SU-DHL-6 (cell line): ENCODE results near the gene COBL.

ENCODE experiments used
- H2AFZ ChIP-seq: fragments of 200-600 bp; sonication (generic); 2 replicates; pipeline ENCODE4 v1.6.1; 2014; ENCODE audit warnings: low read depth, mild to moderate bottlenecking, moderate library complexity, mixed read lengths, antibody characterized with exemption, low read length; ENCODE audit not compliant: severe bottlenecking
- H3F3A ChIP-seq: fragments of 200-600 bp; shearing (Covaris generic); 2 replicates; pipeline ENCODE4 v1.6.0; 2016; ENCODE audit warnings: antibody characterized with exemption, mild to moderate bottlenecking; ENCODE audit not compliant: insufficient read depth
- H3K27ac ChIP-seq: fragments of 200-600 bp; sonication (generic); 2 replicates; pipeline ENCODE4 v1.5.1; 2016; ENCODE audit warnings: low read depth, mild to moderate bottlenecking, low read length, moderate library complexity, mixed read lengths
- H3K27me3 ChIP-seq: fragments of 200-600 bp; sonication (generic), shearing (Covaris generic); 2 replicates; pipeline ENCODE4 v1.6.0; 2014; ENCODE audit warnings: mild to moderate bottlenecking, low read length
- H3K36me3 ChIP-seq: fragments of 200-600 bp; sonication (generic); 2 replicates; pipeline ENCODE4 v1.6.1; 2014; ENCODE audit warnings: mild to moderate bottlenecking, low read length, mixed read lengths
- H3K4me2 ChIP-seq: fragments of 300-600, 200-600 bp; shearing (Covaris generic), sonication (generic); 2 replicates; pipeline ENCODE4 v1.6.0; 2014; ENCODE audit warnings: low read length, low read depth, mild to moderate bottlenecking; ENCODE audit not compliant: poor library complexity, severe bottlenecking
- H3K4me3 ChIP-seq: fragments of 200-600 bp; sonication (generic); 2 replicates; pipeline ENCODE4 v1.5.1; 2014; ENCODE audit warnings: antibody characterized with exemption, low read length, mild to moderate bottlenecking, mixed read lengths; ENCODE audit not compliant: insufficient read depth, poor library complexity, severe bottlenecking
- H3K79me2 ChIP-seq: fragments of 200-600 bp; sonication (generic); 2 replicates; pipeline ENCODE4 v1.6.1; 2014; ENCODE audit warnings: mild to moderate bottlenecking, low read length, moderate library complexity; ENCODE audit not compliant: insufficient read depth
- H3K9ac ChIP-seq: fragments of 200-600 bp; sonication (generic); 2 replicates; pipeline ENCODE4 v1.7.0; 2014; ENCODE audit warnings: mild to moderate bottlenecking, low read length
- H3K9me2 ChIP-seq: fragments of 200-600 bp; sonication (generic); replicated peaks from 2 replicates; pipeline ENCODE4 v1.6.1; 2014; ENCODE audit warnings: low read length; ENCODE audit not compliant: insufficient read depth
- H3K9me3 ChIP-seq: fragments of 200-600 bp; sonication (generic); 2 replicates; pipeline ENCODE4 v1.6.1; 2014; ENCODE audit warnings: low read length, mixed read lengths; ENCODE audit not compliant: insufficient read depth
- H4K20me1 ChIP-seq: fragments of 200-600 bp; sonication (generic); 2 replicates; pipeline ENCODE4 v1.6.1; 2014; ENCODE audit warnings: low read depth, mild to moderate bottlenecking, antibody characterized with exemption, low read length, moderate library complexity, mixed read lengths
- CTCF ChIP-seq: fragments of 200-600 bp; sonication (generic); IDR thresholded peaks from one replicate; pipeline ENCODE4 v1.5.1; 2017; ENCODE audit warnings: antibody characterized with exemption, mild to moderate bottlenecking, low read length, moderate library complexity; ENCODE audit not compliant: insufficient read depth, poor library complexity, severe bottlenecking
- EZH2phosphoT487 ChIP-seq: fragments of 200-600 bp; sonication (generic), shearing (Covaris generic); conservative IDR thresholded peaks from 2 replicates; pipeline ENCODE4 v1.6.1; 2018; ENCODE audit warnings: mild to moderate bottlenecking, antibody characterized with exemption, low read length, moderate library complexity, mixed read lengths

Gene COBL

GRCh38 chr7:51071427-51071826 is 245.2 kb downstream of the COBL start:
- TF ChIP-seq CTCF = no peak
- no peak overlapping the region for H3K4me2 ChIP-seq
- H3K79me2 ChIP-seq = no peaks in the 10 kb centered on the region
- H4K20me1 ChIP-seq = no peaks in the 10 kb centered on the region
- H3K27ac ChIP-seq = no peak overlapping the region
- no peaks in the 10 kb centered on the region for H3K9me3 ChIP-seq
- no peaks in the 10 kb centered on the region for H3K36me3 ChIP-seq
- H2AFZ ChIP-seq = no peak overlapping the region
- H3F3A ChIP-seq = no peaks in the 10 kb centered on the region
- H3K9ac ChIP-seq = no peak overlapping the region
- no peaks in the 10 kb centered on the region for H3K9me2 ChIP-seq
- no peaks in the 10 kb centered on the region for H3K27me3 ChIP-seq
- no peak overlapping the region for H3K4me3 ChIP-seq

- Histone ChIP-seq H4K20me1 (no peaks in the 10 kb centered on the region), H3F3A (no peaks in the 10 kb centered on the region), H3K36me3 (no peaks in the 10 kb centered on the region), H3K27me3 (no peaks in the 10 kb centered on the region), H3K9me3 (no peaks in the 10 kb centered on the region), H3K4me2 (no peak overlapping the region), H3K79me2 (no peaks in the 10 kb centered on the region), H3K9ac (no peak overlapping the region), H3K27ac (no peak overlapping the region), H3K4me3 (no peak overlapping the region), H2AFZ (no peak overlapping the region), H3K9me2 (no peaks in the 10 kb centered on the region)
- TF ChIP-seq CTCF (no peak), EZH2phosphoT487 (no peak)
Observed at GRCh38 chr7:51070151-51070550, 246.5 kb downstream of the COBL start.

GRCh38 chr7:51069411-51070083 is 247.1 kb downstream of the COBL start:
- Histone ChIP-seq H3K9me2 (no peaks in the 10 kb centered on the region), H3K9me3 (no peaks in the 10 kb centered on the region), H3F3A (no peaks in the 10 kb centered on the region), H4K20me1 (no peaks in the 10 kb centered on the region), H2AFZ (no peak overlapping the region), H3K4me3 (no peak overlapping the region), H3K4me2 (no peak overlapping the region), H3K36me3 (no peaks in the 10 kb centered on the region), H3K9ac (no peak overlapping the region), H3K79me2 (no peaks in the 10 kb centered on the region), H3K27ac (no peak overlapping the region), H3K27me3 (no peaks in the 10 kb centered on the region)
- TF ChIP-seq CTCF (no peak), EZH2phosphoT487 (no peak)
